Natural killer cell (primary cell): ENCODE measurements around the gene SCTR. TPM values are rescaled to one million over a fixed set of nuclear protein-coding genes. Genes with fewer than 3 reads are reported as not detected.

Source experiments
- ATAC-seq, 3 donors: fragments of 150-1000 bp in 2 of 3; fragments of 200-7000 bp in 1 of 3; cut with Tn5 transposase; 1 replicate in 1 of 3; 2 replicates in 2 of 3; pipeline ENCODE4 v1.10.0; 2021; ENCODE audit warnings: mild to moderate bottlenecking in 2 of 3, moderate library complexity in 2 of 3
- DNase-seq, 2 donors: peaks; one replicate each; pipeline versions ENCODE4 v3.0.0 to v3.0.0-alpha.2; 2013 to 2021; ENCODE audit warnings: mixed read lengths in 1 of 2
- H3K27ac ChIP-seq: one replicate; pipeline ENCODE4 v1.5.1; 2013; ENCODE audit warnings: mild to moderate bottlenecking, low read length
- H3K27me3 ChIP-seq: one replicate; pipeline ENCODE4 v1.6.1; 2013; ENCODE audit warnings: low read length; ENCODE audit not compliant: control insufficient read depth, insufficient read depth
- H3K36me3 ChIP-seq: one replicate; pipeline ENCODE4 v1.6.1; 2013; ENCODE audit warnings: low read length; ENCODE audit not compliant: control insufficient read depth, insufficient read depth
- H3K4me1 ChIP-seq: one replicate; pipeline ENCODE4 v1.6.1; 2013; ENCODE audit warnings: low read length; ENCODE audit not compliant: control insufficient read depth, insufficient read depth
- H3K4me3 ChIP-seq: one replicate; pipeline ENCODE4 v1.5.1; 2013; ENCODE audit warnings: low read length
- H3K9me3 ChIP-seq: one replicate; pipeline ENCODE4 v1.6.1; 2013; ENCODE audit warnings: low read length; ENCODE audit not compliant: control insufficient read depth, insufficient read depth
- H3K27ac Mint-ChIP-seq, 2 donors: one replicate each; pipeline ENCODE4 v1.8.0; 2022; ENCODE audit warnings: mild to moderate bottlenecking in 2 of 2, mixed read lengths in 2 of 2, moderate library complexity in 1 of 2
- H3K27me3 Mint-ChIP-seq, 2 donors: one replicate each; pipeline ENCODE4 v1.8.0; 2022; ENCODE audit warnings: low read depth in 2 of 2, mixed read lengths in 2 of 2
- H3K36me3 Mint-ChIP-seq: one replicate; pipeline ENCODE4 v1.8.0; 2022; ENCODE audit warnings: mixed read lengths
- H3K4me1 Mint-ChIP-seq, 2 donors: one replicate each; pipeline ENCODE4 v1.8.0; 2022; ENCODE audit warnings: mixed read lengths in 2 of 2
- H3K4me3 Mint-ChIP-seq: one replicate; pipeline ENCODE4 v1.8.0; 2022; ENCODE audit warnings: mild to moderate bottlenecking, moderate library complexity, mixed read lengths
- H3K9me3 Mint-ChIP-seq, 2 donors: one replicate each; pipeline ENCODE4 v1.8.0; 2022; ENCODE audit warnings: mixed read lengths in 2 of 2
- WGBS: methylation state at CpG from one replicate; pipeline ENCODE4 v1.1.7; 2013; ENCODE audit warnings: missing lambda C conversion rate; ENCODE audit not compliant: insufficient coverage; 5-methylcytosine and 5-hydroxymethylcytosine counted together
- intact Hi-C: fragments of 100-400 bp; cut with micrococcal nuclease; formaldehyde crosslinking; loops from one replicate; pipeline ENCODE4 v1.14.2; 2022
- total RNA-seq, 4 donors: library from RNA; stranded (reverse); fragments of 120-200 nt in 1 of 4; gene quantifications; one replicate each; pipeline versions ENCODE4 v1.2.3 to v1.2.4, GENCODE V29; 2013 to 2022
- TF ChIP-seq, protein P1 (sequence below): fragments of 200-600 bp; IDR thresholded peaks from one replicate; pipeline ENCODE4 v1.8.0; 2022; ENCODE audit warnings: antibody characterized with exemption

Gene SCTR
- total RNA-seq, 3 donors from 2014 or later (not counting 1 experiment from before 2014, with no cell fraction given), result not detected

- no peak overlapping the region for H3K27ac ChIP-seq
- no peak overlapping the region for H3K4me3 ChIP-seq
- intact Hi-C loops, result no loop called here
- peaks cover 5 to 6% of the 10 kb centered on the region in 2 donors for H3K4me1 Mint-ChIP-seq
- H3K27ac Mint-ChIP-seq, result no peak overlapping the region
- H3K36me3 ChIP-seq, result no peaks in the 10 kb centered on the region
- peaks cover 10% of the 10 kb centered on the region for H3K4me1 ChIP-seq
- TF ChIP-seq, protein P1, sequence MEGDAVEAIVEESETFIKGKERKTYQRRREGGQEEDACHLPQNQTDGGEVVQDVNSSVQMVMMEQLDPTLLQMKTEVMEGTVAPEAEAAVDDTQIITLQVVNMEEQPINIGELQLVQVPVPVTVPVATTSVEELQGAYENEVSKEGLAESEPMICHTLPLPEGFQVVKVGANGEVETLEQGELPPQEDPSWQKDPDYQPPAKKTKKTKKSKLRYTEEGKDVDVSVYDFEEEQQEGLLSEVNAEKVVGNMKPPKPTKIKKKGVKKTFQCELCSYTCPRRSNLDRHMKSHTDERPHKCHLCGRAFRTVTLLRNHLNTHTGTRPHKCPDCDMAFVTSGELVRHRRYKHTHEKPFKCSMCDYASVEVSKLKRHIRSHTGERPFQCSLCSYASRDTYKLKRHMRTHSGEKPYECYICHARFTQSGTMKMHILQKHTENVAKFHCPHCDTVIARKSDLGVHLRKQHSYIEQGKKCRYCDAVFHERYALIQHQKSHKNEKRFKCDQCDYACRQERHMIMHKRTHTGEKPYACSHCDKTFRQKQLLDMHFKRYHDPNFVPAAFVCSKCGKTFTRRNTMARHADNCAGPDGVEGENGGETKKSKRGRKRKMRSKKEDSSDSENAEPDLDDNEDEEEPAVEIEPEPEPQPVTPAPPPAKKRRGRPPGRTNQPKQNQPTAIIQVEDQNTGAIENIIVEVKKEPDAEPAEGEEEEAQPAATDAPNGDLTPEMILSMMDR, result no peak
- no peaks in the 10 kb centered on the region for H3K36me3 Mint-ChIP-seq
- ATAC-seq, result no peak
- H3K9me3 ChIP-seq, result no peaks in the 10 kb centered on the region
- no peak overlapping the region for H3K4me3 Mint-ChIP-seq
- H3K27me3 Mint-ChIP-seq, result peaks cover 31 to 34% of the 10 kb centered on the region in 2 donors
- no peaks in the 10 kb centered on the region for H3K9me3 Mint-ChIP-seq
- 95% methylated on average over 6 of the region's 6 CpGs for WGBS
- DNase-seq, result no peak
- H3K27me3 ChIP-seq, result peaks cover 14% of the 10 kb centered on the region
These were observed 89.6 kb downstream of the SCTR start for GRCh38 chr2:119434664-119435063.

DNA sequence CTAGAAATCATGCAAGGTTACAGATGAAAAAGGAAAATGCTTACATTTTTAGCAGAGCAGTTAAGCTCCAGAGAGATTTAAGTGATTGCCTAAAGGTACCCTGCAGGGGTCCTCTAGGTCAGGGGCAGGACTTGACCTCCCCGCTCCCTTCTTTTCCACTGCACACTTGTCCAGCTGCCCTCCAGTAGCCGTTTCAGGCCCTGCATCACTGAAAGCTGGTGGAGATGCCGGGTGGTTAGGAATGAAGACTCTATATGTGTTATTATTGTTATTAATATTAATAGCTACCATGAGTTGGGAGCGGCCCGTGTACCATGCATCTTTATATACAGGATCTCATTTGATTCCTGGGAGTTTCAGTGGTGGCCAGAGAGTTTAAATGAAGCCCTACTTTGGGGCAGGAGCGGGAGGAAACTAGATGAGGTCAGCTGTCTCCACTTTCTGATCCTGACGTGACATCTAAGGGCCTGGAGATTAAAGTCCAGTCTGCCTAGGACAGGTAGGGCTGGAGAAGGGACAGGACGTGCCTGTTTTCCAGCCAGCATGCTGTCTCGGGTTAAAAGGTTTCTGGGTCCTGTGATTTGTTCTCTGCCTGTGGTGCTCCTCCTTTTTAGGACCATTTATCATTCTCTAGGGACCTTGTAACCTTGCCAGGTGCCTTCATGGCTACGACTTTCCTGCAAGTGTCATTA, 90.5 kb downstream of the SCTR start:
- Mint-ChIP-seq H3K27me3 (peaks cover 36 to 40% of the 10 kb centered on the region in 2 donors), H3K4me3 (no peak overlapping the region), H3K4me1 (peaks cover 5 to 6% of the 10 kb centered on the region in 2 donors), H3K9me3 (no peaks in the 10 kb centered on the region), H3K36me3 (no peaks in the 10 kb centered on the region), H3K27ac (no peak overlapping the region)
- H3K4me1 ChIP-seq, result peaks cover 10% of the 10 kb centered on the region
- TF ChIP-seq, protein P1, result no peak
- intact Hi-C loops, result no loop called here
- no peaks in the 10 kb centered on the region for H3K9me3 ChIP-seq
- H3K36me3 ChIP-seq, result no peaks in the 10 kb centered on the region
- WGBS, result 90% methylated on average over 9 of the region's 10 CpGs
- peaks cover 14% of the 10 kb centered on the region for H3K27me3 ChIP-seq
- H3K4me3 ChIP-seq, result no peak overlapping the region
- H3K27ac ChIP-seq, result no peak overlapping the region
- no peak for DNase-seq
- ATAC-seq, result no peak

DNA sequence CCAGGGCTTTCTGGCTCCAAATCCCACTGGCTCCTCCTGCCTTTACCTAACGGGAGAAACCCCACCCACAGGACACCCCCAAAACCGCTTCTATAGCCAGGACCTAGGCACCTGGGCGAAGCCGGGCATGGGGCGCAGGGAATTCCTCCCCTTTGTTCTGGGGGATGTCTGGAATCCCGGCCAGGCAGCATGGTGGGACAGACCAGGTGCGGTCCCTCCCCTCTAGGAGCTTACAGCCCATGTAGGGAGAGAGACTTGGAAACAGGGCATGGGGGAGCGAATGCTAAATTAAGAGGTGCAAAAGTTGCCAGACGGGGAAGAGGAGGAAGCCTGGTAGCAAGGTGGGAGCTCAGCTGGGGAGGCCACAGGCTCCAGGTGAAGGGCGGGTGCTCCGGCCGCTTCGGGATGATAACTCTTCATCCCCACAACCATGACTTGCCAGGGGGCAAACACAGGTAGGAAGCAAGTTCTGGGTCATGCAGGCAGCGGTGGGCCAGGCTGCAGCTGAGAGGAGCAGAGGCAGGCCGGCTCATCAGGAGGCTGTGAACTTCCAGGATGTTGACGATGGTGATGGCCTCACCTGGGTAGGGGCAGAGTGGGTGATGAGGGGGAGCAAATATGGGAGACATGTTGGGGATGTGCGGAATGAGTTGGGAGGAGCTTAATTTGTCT, 91.3 kb downstream of the SCTR start:
- no peak overlapping the region for H3K27ac Mint-ChIP-seq
- Histone ChIP-seq H3K36me3 (no peaks in the 10 kb centered on the region), H3K27me3 (peaks cover 14% of the 10 kb centered on the region), H3K4me1 (peaks cover 10% of the 10 kb centered on the region), H3K9me3 (no peaks in the 10 kb centered on the region), H3K4me3 (no peak overlapping the region), H3K27ac (no peak overlapping the region)
- TF ChIP-seq, protein P1, result no peak
- ATAC-seq, result no peak
- no peak overlapping the region for H3K4me3 Mint-ChIP-seq
- 93% methylated on average over 17 of the region's 17 CpGs for WGBS
- H3K9me3 Mint-ChIP-seq, result no peaks in the 10 kb centered on the region
- DNase-seq, result no peak
- H3K4me1 Mint-ChIP-seq, result peaks cover 5 to 6% of the 10 kb centered on the region in 2 donors
- no peaks in the 10 kb centered on the region for H3K36me3 Mint-ChIP-seq
- peaks cover 43 to 48% of the 10 kb centered on the region in 2 donors for H3K27me3 Mint-ChIP-seq
- intact Hi-C loops, result no loop called here
